HG03060 (cell line): ENCODE data around the gene GNA15.
"Not testable (repeated sequence)": the region's sequence is repeated elsewhere in the genome, so short reads cannot be mapped to it uniquely, and the experiment has no call there.

Experiments
- ATAC-seq: cut with Tn5 transposase; IDR thresholded peaks from one replicate; pipeline ENCODE4 v1.9.1; 2021; ENCODE audit warnings: low read depth, moderate number of reproducible peaks; ENCODE audit not compliant: unreplicated experiment

Gene GNA15

DNA sequence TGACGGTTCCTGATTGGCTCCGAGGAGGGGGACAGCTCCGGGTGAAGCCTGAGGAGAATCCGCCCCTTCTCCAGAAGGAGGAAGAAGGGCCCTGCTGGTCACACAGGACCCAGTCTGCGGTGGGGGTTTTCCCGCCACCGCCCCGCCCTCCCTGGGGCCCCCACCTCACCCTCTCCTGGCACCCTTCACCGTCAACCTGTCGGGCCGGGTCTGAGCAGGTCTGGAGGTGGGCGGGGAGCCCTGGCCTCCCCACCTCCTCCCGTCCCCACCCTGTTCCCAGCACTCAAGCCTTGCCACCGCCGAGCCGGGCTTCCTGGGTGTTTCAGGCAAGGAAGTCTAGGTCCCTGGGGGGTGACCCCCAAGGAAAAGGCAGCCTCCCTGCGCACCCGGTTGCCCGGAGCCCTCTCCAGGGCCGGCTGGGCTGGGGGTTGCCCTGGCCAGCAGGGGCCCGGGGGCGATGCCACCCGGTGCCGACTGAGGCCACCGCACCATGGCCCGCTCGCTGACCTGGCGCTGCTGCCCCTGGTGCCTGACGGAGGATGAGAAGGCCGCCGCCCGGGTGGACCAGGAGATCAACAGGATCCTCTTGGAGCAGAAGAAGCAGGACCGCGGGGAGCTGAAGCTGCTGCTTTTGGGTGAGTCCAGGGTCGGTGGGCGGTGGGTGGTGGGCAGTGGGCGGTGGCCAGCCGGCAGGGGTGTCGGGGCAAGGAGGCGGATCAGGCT, at the start of gene GNA15:
TSS of gene GNA15 (plus strand) at position 73 of the 723 bp plus-strand sequence. CDS start at position 491, 418 bp downstream.
- ATAC-seq = no peak

GRCh38 chr19:3087769-3088168, 48.1 kb upstream of the GNA15 start:
- ATAC-seq = no peak

DNA sequence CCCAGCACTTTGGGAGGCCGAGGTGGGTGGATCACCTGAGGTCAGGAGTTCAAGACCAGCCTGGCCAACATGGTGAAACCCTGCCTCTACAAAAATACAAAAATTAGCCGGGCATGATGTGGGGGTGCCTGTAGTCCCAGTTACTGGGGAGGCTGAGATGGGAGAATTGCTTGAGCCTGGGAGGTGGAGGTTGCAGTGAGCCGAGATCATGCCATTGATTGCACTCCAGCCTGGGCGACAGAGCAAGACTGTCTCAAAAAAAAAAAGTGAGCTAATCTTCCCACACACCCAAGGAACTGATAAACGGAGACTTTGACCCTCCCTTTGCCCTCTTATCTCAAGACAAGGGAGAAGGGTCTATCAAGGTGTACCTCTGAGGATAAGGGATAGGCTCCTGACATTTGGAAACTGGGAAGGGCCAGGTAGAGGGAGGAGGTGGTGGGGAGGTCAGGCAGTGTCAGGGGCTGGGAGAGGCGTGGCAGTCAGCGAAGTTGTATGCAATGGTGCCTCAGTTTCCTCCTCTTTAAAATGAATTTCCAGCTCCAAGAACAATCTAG, 46.5 kb upstream of the GNA15 start:
- not testable (repeated sequence) for ATAC-seq

GRCh38 chr19:3094601-3095440, 41.0 kb upstream of the GNA15 start:
- no peak for ATAC-seq

- no peak for ATAC-seq
These were observed 40.2 kb upstream of the GNA15 start for GRCh38 chr19:3095441-3096191.

GRCh38 chr19:3096267-3096901, 39.4 kb upstream of the GNA15 start:
- no peak for ATAC-seq

- no peak for ATAC-seq
These were observed 38.9 kb upstream of the GNA15 start for GRCh38 chr19:3096902-3097326.

- no peak for ATAC-seq
These were observed 38.4 kb upstream of the GNA15 start for GRCh38 chr19:3097442-3097871.

DNA sequence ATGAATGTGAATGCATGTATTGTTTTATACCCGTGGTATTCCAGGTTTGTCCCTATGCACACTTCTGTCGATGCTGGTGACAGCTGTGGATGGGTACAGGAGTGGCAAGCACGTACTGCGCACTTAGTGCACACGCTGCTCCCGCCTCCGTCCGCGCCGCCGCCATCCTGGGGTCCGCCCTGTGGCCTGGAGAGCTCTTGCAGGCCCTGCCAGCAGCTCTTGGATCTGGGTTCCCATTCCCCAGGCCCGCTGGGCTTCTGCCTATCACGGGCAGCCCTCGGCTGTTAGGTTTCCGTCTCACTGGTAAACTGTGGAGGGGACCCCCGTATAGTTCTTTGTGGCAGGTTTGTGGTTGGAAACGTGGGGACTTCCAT, 37.7 kb upstream of the GNA15 start:
- ATAC-seq = no peak

- no peak for ATAC-seq
These were observed 37.1 kb upstream of the GNA15 start for GRCh38 chr19:3098515-3099346.

- no peak for ATAC-seq
These were observed 36.3 kb upstream of the GNA15 start for GRCh38 chr19:3099347-3100145.

- ATAC-seq = no peak
These were observed 35.5 kb upstream of the GNA15 start for GRCh38 chr19:3100331-3100730.

DNA sequence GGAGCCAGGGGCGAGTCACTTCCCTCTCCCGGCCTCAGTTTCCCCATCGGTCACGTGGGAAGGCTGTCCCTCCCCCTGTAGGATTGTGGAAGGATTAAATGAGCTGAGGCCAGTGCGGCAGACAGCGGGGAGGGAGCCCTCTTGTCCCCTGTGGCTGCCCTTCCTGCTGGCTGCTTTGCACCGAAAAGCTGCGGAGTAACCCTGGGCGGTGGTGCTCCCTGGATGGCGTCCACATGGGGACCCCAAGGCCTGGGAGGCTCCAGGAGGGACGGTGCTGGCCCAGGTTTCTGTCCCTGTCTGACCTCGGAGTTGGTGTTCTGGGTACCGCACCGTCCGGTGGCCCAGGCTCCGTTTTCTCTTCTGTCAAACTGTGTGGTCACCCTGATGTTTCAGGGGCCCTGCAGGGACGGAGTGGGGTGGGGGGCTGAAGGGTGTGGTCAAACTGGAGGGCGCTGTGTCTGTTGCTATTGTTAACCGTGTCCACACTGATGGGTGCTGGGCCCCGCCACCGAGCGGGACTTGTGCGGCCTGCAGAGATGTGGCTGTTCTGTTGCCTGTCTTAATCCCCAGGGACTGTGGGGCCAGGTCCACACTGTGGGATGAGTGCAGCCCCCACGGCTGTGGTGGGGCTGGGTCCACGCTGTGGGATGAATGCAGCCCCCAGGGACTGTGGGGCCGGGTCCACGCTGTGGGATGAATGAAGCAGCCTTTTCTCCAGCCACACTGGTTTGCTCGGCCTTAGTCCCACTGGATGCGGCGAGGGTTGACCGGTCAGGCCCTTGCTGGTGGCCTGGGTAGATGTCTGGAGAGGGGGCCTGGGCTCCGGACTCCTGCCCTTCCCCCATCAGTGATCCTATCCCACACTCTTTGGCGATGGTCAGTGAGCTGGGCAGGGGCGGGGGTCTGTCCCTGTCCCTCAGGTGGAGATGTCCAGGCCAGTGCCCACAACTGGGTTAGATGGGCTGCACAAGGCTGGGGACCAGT, 34.8 kb upstream of the GNA15 start:
- ATAC-seq = no peak

GRCh38 chr19:3102239-3103140, 33.3 kb upstream of the GNA15 start:
- no peak for ATAC-seq

GRCh38 chr19:3104708-3104983, 31.2 kb upstream of the GNA15 start:
- no peak for ATAC-seq

DNA sequence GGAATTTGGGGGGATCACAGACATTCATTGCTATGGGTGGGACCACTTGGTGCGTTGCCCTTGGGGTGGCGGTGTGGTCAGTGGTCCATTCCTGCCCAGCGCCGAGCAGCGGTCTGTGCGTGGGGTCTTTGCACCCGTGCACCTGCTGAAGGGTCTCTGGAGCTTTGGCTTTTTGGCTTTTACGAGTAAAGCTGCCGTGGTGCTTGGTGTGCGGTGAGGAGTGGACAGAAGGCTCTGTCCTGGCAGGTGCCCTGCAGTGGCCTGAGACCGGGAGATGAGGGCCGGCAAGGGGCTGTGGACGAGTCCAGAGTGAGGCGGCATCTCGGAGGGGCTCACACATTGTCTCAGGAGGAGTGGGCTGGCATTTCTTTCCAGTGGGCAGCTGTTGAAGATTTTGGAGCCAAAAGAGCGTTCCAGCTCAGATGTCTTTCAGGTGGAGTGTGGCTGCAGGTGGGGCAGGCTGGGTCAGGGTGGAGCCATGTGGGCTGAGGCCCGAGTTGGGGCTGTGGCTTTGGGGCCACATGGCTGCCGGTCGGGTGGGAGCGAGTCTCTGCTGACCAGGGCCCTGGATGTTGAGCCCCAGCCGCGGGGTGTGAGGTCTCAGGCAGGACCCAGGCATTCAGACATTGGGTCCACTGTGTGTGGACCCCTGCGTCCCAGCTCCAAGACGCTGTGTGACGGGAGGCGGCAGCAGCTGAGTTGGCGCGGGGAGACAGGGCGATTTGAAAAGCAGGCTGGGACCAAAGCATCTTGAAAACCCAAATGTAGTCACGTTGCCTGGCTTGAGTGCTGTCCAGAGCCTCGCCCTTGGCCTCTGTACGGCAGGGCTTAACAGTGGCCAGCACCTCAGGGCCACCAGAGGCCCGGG, 30.0 kb upstream of the GNA15 start:
- ATAC-seq = no peak
